Measurements from ENCODE around the gene CTDSPL2.
"Not testable (repeated sequence)": the region's sequence is repeated elsewhere in the genome, so short reads cannot be mapped to it uniquely, and the experiment has no call there.

The CTDSPL2 gene

GRCh38 chr15:44426975-44427755 lies at the start of gene CTDSPL2:
Gene CTDSPL2, plus strand, starts transcription at chr15:44427629. Its CDS starts 31,386 bp downstream, at chr15:44459015.
- DNase-seq = peak; percentile 95

GRCh38 chr15:44381236-44381635 lies 46.2 kb upstream of the CTDSPL2 start:
- DNase-seq = no peak

GRCh38 chr15:44385344-44385942 lies 42.0 kb upstream of the CTDSPL2 start:
- DNase-seq = no peak

- no peak for DNase-seq
Measured at GRCh38 chr15:44394062-44394461, 33.4 kb upstream of the CTDSPL2 start.

GRCh38 chr15:44394562-44394961 lies 32.9 kb upstream of the CTDSPL2 start:
- no peak for DNase-seq

- DNase-seq = no peak
Measured at GRCh38 chr15:44397869-44398268, 29.6 kb upstream of the CTDSPL2 start.

- no peak for DNase-seq
Measured at GRCh38 chr15:44414001-44414400, 13.4 kb upstream of the CTDSPL2 start.

GRCh38 chr15:44427756-44428724 lies 611 bp downstream of the CTDSPL2 start:
- DNase-seq = no peak

GRCh38 chr15:44435893-44436667 lies 8.7 kb downstream of the CTDSPL2 start:
- no peak for DNase-seq

GRCh38 chr15:44438402-44438801 lies 11.0 kb downstream of the CTDSPL2 start:
- DNase-seq = no peak

GRCh38 chr15:44441095-44441501 lies 13.7 kb downstream of the CTDSPL2 start:
- no peak for DNase-seq

- no peak for DNase-seq
Measured at GRCh38 chr15:44443515-44443914, 16.1 kb downstream of the CTDSPL2 start.

- no peak for DNase-seq
Measured at GRCh38 chr15:44447772-44448376, 20.4 kb downstream of the CTDSPL2 start.

GRCh38 chr15:44450172-44450571 lies 22.7 kb downstream of the CTDSPL2 start:
- DNase-seq = no peak

- DNase-seq = not testable (repeated sequence)
Measured at GRCh38 chr15:44453578-44454283, 26.3 kb downstream of the CTDSPL2 start.

GRCh38 chr15:44458429-44458828 lies 31.0 kb downstream of the CTDSPL2 start:
- no peak for DNase-seq

GRCh38 chr15:44468709-44469385 lies 41.4 kb downstream of the CTDSPL2 start:
- no peak for DNase-seq

GRCh38 chr15:44471885-44472455 lies 44.5 kb downstream of the CTDSPL2 start:
- no peak for DNase-seq

- DNase-seq = no peak
Measured at GRCh38 chr15:44479343-44479742, 51.9 kb downstream of the CTDSPL2 start.

- DNase-seq = no peak
Measured at GRCh38 chr15:44482090-44482489, 54.7 kb downstream of the CTDSPL2 start.

All from activated naive CD4-positive, alpha-beta T cell treated with Interleukin-2 at 50 U/mL for 16 hours (primary cell).